HG03039 (cell line): ENCODE measurements around the gene MRPL10.
A peak's percentile ranks its signal among the peaks of the same experiment; 100 is the strongest.

Experiments
- ATAC-seq: cut with Tn5 transposase; IDR thresholded peaks from one replicate; pipeline ENCODE4 v1.9.1; 2021; ENCODE audit warnings: mild to moderate bottlenecking, moderate library complexity; ENCODE audit not compliant: unreplicated experiment

The MRPL10 gene

GRCh38 chr17:47860386-47860785 lies 29.0 kb upstream of the MRPL10 start:
- ATAC-seq, result no peak

DNA sequence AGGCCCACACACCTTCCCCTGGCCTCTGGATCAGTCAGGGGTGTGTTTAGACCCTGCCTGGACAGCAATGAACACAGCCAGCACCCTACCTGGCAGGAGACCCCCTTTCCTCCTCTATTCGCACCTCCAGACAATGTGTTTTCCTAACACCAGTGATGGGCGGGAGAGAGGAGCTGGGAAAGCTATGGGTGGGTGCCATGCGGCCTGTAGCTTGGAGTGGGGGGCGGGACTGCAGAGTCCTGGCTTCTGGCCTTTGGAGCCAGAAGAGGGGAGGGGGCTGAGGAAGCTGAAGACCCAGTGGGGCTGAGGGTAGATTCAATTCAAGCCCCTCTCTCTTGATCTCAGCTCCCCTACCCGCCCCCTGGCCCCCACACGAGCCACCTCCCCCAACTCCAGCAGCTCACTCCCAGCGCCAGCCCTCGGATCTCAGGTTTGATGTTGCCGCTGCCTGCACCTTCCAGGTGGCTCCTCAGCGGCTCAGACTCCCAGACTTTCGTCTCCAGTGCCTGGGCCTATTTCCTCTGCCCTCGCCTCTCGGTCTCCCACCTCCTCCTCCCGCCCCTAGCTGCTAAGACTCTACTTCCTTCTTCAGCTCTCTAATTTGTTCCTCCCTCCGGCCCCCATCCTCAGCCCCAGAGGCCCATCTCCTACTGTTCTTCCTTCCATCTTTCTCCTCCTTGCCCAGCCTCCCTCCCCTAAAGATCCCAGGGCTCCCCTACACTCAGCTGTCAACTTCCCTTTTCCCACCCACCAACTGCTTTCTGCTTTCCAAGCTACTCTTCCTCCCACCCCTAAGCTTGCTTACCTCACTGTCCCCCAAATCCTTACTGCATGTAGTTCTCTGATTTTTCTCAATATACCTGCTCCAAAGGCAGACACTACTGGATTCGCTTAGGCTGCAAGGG lies 26.5 kb upstream of the MRPL10 start:
- ATAC-seq, result no peak

- ATAC-seq, result no peak
Observed at GRCh38 chr17:47856830-47857229, 25.5 kb upstream of the MRPL10 start.

GRCh38 chr17:47855737-47856136 lies 24.4 kb upstream of the MRPL10 start:
- ATAC-seq, result no peak

DNA sequence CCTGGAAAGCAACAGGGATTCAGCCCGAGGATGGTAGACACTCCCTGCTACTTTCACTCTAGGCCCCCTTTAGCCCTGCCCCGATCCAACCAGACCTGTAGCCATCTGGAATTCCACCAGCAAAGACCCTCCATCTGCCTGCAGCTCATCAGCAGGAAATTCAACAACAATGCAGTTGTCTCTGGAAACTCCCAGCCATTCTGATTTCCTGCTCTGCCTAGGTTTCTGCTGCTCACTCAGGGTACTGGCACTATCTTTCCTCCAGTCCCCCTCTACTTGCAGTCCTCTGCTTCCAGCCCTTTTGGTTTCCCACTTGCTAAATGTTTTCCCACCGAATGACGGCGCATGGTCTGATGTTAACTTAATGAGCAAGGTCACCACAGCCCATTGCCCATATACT lies 22.3 kb upstream of the MRPL10 start:
- ATAC-seq, result no peak

DNA sequence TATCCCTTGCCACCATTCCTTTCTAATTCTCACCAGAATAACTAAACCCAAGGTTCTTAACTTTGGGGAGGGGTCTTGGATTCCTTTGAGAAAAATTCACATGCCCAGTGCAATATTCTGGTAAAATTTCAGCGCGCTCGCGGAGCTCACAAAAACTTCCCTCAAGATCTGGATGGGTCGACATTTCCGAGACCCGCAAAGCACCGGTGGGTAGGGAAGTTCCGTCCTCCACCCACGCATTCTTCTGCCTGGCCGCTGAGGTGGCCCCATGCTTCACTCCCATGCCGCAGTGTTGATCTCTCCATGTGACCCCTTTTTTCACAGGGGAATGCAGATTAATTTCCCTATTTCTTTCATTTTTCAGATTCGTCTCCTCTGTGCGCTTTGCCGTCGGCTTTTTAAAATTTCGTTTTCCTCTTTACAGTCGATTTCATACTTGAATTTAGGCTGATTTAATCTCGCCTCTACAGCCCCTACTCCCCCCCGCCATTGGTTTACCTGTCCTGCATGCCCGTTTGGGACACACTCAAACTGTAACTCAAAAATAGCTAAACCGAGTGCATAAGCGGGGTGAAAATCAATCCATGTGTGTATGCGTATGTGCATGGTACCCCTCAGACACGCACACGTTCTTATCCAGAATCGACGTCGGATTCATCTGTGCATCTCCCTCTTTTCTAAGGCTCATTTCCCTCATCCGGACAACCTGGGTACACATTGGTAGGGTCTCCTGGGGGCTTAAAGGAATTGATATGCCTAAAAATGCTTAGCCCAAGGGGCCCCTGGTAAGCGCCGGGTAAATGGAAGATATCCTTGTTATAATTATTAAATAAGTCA lies 21.0 kb upstream of the MRPL10 start:
- no peak for ATAC-seq

- ATAC-seq, result no peak
Observed at GRCh38 chr17:47851764-47852112, 20.4 kb upstream of the MRPL10 start.

GRCh38 chr17:47850692-47851573 lies 19.6 kb upstream of the MRPL10 start, which contains the start of gene SP6:
SP6 (minus strand) TSS chr17:47851163; CDS start chr17:47848429, 2,734 bp downstream.
- ATAC-seq, result no peak

GRCh38 chr17:47850373-47850691 lies 19.0 kb upstream of the MRPL10 start:
- no peak for ATAC-seq

GRCh38 chr17:47848198-47848513 lies 16.8 kb upstream of the MRPL10 start:
- no peak for ATAC-seq

- ATAC-seq, result no peak
Observed at GRCh38 chr17:47847341-47848197, 16.2 kb upstream of the MRPL10 start.

DNA sequence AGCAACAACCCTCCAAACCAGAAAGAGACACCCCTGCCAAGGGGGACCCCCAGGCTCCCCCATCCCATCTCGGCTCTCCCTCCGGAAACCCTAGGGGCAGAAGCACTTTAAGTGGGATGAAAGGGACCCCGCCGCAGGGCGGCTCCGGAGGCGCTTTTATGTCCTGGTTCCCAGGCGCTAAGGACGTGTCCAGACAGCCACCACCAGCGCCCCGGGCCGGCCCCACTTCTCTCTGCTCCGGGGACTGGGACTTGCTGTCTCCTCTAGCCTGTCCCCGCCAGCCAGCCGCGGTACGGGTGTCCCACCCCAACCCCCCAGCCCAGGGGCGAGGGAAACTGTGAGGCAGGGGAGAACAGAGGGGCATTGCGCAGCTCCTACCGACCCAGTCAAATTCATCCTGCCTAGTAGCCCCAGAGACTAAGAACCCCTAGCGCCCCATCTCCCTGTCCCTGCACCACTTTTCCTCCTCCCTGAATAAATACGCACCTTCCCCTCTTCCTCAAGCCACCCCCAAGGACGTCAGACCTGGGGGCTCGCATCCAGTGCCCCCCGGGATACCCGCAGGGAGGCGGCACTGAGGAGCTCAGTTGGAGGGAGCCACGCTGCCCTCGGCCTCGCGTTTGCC lies 15.5 kb upstream of the MRPL10 start:
- no peak for ATAC-seq

GRCh38 chr17:47845716-47846075 lies 14.4 kb upstream of the MRPL10 start:
- ATAC-seq, result no peak

DNA sequence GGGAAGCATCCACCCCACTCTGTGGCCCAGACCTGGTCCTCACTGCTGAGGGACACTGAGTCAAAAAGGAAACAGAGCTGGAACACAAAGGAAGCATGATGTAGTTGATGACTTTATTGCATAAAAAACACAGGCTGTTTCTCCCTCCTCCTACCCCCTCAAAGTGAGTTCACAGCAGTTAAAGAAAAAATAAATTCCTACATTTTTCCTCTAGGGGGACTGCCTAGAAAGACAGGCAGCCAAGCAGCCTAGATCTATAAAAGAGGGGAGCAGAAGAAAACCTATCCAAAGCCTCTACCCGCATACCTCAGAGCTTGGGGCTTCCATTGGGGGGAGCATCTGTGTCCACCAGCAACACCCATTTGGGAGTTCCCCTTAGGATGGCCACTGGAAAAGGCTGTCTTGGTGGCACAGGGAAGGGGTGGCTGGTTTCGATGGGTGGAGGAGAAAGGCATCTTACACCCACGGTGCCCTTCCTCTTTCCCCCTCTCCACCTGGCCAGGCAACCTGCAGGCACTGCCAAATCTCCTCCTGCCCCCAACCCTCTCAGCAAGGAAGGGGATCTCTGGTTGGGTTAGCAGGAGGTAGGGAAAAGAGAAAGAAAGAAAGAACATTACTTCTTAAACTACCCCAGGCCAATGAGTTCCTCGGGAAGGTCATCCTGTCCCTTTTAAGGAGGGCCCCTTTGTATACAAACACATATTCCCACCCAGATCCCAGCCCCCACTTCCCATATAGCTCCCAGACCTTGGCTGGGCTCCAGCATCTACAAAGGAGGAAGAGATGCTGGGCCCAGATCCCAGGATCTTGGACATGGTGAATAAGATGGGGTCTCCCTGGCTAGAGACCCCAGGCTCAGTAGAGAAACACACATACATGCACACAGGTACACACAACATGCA lies 13.7 kb upstream of the MRPL10 start:
- ATAC-seq, result no peak

- ATAC-seq, result no peak
Observed at GRCh38 chr17:47844227-47844626, 12.9 kb upstream of the MRPL10 start.

DNA sequence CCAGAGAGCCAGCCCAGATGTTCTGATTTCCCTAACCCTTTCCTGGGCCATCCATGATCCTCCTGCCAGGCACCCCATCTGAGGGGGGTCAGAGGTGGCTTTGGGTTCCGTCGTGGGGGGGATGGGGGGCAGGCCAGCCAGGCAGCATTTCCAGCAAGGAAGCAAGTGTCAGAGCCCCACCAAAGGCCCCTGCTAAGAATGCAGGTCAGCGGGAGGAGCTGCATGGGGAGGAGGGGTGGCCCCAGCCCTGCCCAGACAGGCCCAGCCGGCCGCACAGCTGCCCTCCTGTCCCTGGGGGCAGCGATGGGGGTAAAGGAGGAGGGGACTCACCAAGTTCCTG lies 12.0 kb upstream of the MRPL10 start:
- ATAC-seq, result no peak

DNA sequence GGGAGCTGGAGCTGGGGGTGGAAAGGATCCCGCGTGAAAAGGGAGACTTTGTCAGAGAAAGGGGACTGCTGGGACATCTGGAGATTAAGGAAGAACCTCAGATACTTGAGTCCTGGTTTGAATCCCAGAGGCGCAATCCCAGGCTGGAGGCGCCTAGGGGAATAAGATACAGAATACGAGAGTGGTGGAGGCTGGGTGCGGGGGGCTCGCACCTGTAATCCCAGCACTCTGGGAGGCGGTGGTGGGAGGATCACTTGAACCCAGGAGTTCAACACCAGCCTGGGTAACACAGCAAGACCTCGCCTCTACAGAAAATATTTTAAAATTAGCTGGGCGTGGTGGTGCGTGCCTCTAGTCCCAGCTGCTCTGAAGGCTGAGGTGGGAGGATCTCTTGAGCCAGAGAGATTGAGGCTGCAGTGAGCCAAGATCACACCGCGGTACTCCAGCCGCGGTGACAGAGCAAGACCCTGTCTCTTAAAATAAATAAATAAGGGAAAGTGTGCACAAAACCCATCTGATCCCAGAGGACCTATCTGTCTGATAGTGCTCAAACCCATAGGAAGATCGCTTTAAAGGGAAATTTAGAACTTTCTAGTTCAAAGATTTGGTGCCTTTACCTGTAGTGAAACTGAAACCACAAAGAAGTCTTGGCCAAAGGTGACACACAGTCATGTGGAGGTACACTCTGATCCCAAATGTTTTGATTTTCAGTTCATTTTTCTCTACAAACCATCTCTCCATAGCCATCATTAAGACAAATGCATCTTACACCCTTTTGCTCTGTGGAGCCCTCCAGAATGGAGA lies 10.3 kb upstream of the MRPL10 start:
- ATAC-seq, result no peak

DNA sequence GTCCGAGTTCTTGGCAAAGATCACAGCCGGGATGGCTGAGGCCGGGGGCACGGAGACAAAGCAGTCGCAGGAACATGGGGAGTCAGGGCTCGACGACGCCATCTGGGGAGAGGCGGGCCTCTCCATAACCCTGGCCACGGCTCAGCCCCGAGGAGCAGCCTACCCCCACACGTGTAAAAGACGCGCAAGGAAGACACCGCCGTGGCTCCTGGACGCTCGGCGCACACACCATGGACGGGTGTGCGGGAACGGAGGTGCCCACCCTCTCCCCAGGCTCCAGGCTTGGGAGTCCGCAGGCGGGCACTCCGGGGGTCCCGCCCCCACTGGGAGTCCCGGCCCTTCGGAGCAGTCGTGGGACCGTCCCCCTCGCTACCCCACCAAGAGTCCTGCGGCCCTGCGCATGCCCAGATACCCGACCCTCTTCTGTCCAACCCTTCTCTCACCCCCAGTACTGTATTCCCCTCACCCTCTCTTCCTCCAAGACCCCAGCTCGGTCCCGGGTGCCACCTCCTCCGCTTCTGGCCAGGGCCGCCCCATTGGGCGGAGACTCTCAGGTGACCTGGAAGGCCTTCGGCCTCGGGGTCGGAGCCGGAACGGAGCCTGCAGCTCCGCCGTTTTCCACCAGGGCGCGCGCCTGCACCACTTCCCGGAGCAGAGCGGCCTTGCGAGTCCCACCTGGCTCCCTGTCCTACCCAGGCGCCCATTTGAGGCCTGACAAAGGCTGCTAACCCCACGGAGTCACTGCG lies 9.6 kb upstream of the MRPL10 start, which contains the start of gene SCRN2:
TSS of gene SCRN2 (minus strand) at position 532 of the 746 bp plus-strand sequence. CDS start at position 102, 430 bp downstream.
- ATAC-seq, result peak; percentile 80
